Activated T-helper 2 cell treated with anti-CD3 and anti-CD28 coated beads, Interferon-gamma antibody, Interleukin-2, Interleukin-4, amounts not matched to agents 10 μg/mL and 5 μg/mL and 100 μg/mL, durations not matched to agents 14 hours and 24 hours and 36 hours (primary cell): Measurements from ENCODE around the gene FBXL15. TPM values are rescaled to one million over a fixed set of nuclear protein-coding genes. Genes with fewer than 3 reads are reported as not detected.

Experiments used
- DNase-seq: peaks from one replicate; pipeline ENCODE4 v3.0.0; 2021; ENCODE audit warnings: low spot score
- H3K27ac Mint-ChIP-seq: one replicate; pipeline ENCODE4 v1.8.0; 2021; ENCODE audit warnings: mixed read lengths
- H3K27me3 Mint-ChIP-seq: one replicate; pipeline ENCODE4 v1.8.0; 2021; ENCODE audit warnings: low read depth, mixed read lengths
- H3K36me3 Mint-ChIP-seq: one replicate; pipeline ENCODE4 v1.8.0; 2021; ENCODE audit warnings: low read depth, mixed read lengths
- H3K4me1 Mint-ChIP-seq: one replicate; pipeline ENCODE4 v1.8.0; 2021; ENCODE audit warnings: low read depth, mixed read lengths
- H3K4me3 Mint-ChIP-seq: one replicate; pipeline ENCODE4 v1.8.0; 2021; ENCODE audit warnings: low read depth, mild to moderate bottlenecking, moderate library complexity, mixed read lengths
- H3K9me3 Mint-ChIP-seq: one replicate; pipeline ENCODE4 v1.8.0; 2021; ENCODE audit warnings: mixed read lengths
- intact Hi-C: fragments of 100-400 bp; cut with micrococcal nuclease; formaldehyde crosslinking; loops from one replicate; pipeline ENCODE4 v1.15.1; 2023
- total RNA-seq: library from RNA; stranded (reverse); gene quantifications from 2 replicates; pipeline ENCODE4 v1.2.3, GENCODE V29; 2022

The FBXL15 gene
- total RNA-seq, 1 donor from 2014 or later = 14.8 TPM

DNA sequence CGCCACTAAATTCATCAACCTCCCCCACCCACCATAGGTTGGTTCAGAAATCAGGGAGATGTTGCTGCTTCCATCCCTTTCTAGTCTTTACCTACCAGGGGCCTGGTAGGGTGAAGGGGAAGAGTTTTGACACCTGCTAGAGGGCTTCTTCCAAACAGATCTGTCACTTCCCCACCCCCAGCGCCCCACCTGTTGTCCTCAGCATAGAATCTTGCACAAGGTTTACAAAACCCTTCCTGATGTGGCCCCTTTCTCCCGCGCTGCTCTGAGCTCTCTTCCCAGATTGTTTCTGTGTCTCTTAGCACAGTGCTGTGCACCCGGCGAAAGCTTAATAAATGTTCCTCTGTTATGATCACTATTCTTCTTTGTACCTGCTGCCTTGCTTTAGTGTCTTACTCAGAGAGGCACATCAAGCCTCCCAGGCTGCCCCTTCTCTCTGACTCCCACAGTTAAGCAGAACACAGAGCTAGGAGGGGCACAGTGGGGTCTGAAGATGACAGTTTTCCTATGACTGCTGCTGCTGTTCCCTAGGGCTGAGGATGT lies 41.9 kb downstream of the FBXL15 start:
- Mint-ChIP-seq H3K36me3 (no peaks in the 10 kb centered on the region), H3K27ac (no peak overlapping the region), H3K4me1 (peaks cover 24% of the 10 kb centered on the region), H3K9me3 (no peaks in the 10 kb centered on the region), H3K27me3 (no peaks in the 10 kb centered on the region), H3K4me3 (peak overlapping the region; percentile 57)
- no peak for DNase-seq
- intact Hi-C loops = loop anchor here (5.0 kb wide), 1 partner anchor 40 kb away; the partner anchor contains the start of gene FBXL15

DNA sequence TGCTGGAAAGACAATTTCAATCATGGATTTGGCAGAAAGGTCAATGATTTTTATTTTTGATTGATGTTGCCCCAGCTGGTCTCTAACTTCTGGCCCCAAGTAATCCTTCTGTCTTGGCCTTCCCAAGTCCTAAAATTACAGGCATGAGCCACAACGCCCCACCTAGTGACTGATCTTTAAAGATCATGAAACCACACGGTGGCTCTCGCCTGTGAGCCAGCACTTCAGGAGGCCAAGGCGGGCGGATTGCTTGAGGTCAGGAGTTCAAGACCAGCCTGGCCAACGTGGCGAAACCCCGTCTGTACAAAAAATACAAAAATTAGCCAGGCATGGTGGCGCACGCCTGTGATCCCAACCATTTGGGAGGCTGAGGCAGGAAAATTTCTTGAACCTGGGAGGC lies 43.3 kb downstream of the FBXL15 start:
- H3K9me3 Mint-ChIP-seq = no peaks in the 10 kb centered on the region
- no peak for DNase-seq
- intact Hi-C loops = loop anchor here (5.0 kb wide), 1 partner anchor 42 kb away; the partner anchor contains the start of gene FBXL15
- no peaks in the 10 kb centered on the region for H3K27me3 Mint-ChIP-seq
- no peaks in the 10 kb centered on the region for H3K36me3 Mint-ChIP-seq
- no peak overlapping the region for H3K27ac Mint-ChIP-seq
- no peak overlapping the region for H3K4me3 Mint-ChIP-seq
- H3K4me1 Mint-ChIP-seq = peaks cover 24% of the 10 kb centered on the region

DNA sequence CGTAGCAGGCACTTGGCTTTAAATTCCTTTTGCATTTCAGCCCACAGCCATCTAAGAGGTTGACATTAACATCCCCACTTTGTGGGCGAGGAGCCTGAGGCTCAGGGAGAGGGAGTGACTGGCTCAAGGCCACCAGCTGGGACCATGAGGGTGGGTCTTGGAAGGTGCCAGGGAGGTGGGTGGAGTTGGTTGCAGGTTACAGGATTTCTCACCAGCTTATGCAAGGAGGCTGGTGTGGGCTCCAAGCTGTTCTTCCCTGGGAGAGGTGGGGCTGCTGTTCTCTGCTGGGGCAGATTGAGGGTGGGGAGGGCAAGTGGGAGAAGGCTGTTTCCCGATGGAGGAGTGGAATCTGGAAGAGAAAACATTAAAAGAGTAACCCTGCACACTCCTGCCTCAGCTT lies 44.8 kb downstream of the FBXL15 start:
- intact Hi-C loops = no loop called here
- Mint-ChIP-seq H3K27me3 (no peaks in the 10 kb centered on the region), H3K4me3 (no peak overlapping the region), H3K36me3 (no peaks in the 10 kb centered on the region), H3K9me3 (no peaks in the 10 kb centered on the region), H3K4me1 (peaks cover 23% of the 10 kb centered on the region), H3K27ac (no peak overlapping the region)
- no peak for DNase-seq

DNA sequence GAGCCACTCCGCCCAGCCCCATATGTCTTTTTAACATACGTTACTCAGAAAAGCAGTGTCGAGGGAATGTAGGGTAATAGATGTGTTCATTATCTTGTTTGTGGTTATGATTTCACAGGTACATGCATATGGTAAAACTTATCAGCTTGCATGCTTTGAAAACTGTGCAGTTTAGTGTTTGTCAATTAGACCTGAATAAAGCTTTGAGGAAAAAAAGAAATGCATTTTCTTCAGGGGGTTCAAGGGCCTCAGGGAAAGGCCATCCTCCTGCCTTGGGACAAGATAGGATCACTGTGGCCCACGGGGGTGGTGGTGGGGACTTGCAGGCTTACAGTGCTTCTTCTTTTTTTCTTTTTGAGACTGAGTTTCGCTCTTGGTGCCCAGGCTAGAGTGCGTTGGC lies 46.7 kb downstream of the FBXL15 start:
- no peaks in the 10 kb centered on the region for H3K9me3 Mint-ChIP-seq
- no peak overlapping the region for H3K27ac Mint-ChIP-seq
- no peaks in the 10 kb centered on the region for H3K36me3 Mint-ChIP-seq
- no peak for DNase-seq
- intact Hi-C loops = no loop called here
- peaks cover 8% of the 10 kb centered on the region for H3K4me1 Mint-ChIP-seq
- no peaks in the 10 kb centered on the region for H3K27me3 Mint-ChIP-seq
- H3K4me3 Mint-ChIP-seq = no peak overlapping the region

DNA sequence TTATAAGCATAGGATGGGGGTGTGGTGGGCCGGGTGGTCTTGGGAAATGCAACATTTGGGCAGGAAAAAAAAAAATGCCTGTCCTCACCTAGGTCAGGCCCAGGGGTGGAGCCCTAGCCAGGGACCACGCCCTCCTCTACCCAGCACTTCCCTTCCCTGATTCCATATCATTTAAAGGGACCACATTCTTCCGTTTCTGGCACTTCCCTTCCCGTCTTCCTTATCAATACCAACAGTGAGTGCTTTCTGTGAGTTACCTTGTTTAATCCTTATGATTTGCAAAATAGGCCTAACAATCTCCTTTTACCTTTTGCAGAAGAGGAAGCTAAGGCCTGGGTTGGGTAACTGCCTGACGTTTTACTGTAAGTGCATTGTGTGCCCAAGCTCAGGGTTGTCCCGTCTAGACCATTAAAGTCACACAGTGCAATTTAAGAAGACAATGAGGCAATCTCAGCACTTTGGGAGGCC lies 47.4 kb downstream of the FBXL15 start:
- intact Hi-C loops = no loop called here
- no peak overlapping the region for H3K27ac Mint-ChIP-seq

DNA sequence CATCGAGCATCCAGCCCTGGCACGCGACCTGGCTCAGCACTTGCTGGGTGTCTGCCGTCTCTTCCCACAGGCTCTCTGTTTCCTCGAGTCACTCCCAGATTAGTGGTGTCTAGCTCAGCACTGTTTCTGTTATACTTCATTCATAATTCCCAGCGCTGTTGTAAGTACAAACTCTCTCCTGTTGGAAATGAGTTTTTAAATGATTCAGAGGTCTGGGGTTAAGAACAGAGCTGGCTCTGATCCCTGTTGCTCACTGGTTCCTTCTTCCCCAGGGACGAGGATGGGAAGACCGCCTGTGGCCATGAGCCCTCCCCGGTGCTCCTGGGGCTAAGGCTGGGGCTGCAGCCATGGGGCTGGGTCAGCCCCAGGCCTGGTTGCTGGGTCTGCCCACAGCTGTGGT lies 48.0 kb downstream of the FBXL15 start:
- no peak for DNase-seq
- H3K27me3 Mint-ChIP-seq = no peaks in the 10 kb centered on the region
- H3K27ac Mint-ChIP-seq = no peak overlapping the region
- intact Hi-C loops = no loop called here
- no peaks in the 10 kb centered on the region for H3K36me3 Mint-ChIP-seq
- no peaks in the 10 kb centered on the region for H3K9me3 Mint-ChIP-seq
- H3K4me3 Mint-ChIP-seq = no peak overlapping the region
- H3K4me1 Mint-ChIP-seq = peaks cover 6% of the 10 kb centered on the region

More for the DNA sequence above, 47.4 kb downstream of the FBXL15 start:
- Mint-ChIP-seq H3K4me3 (no peak overlapping the region), H3K36me3 (no peaks in the 10 kb centered on the region), H3K4me1 (peaks cover 2% of the 10 kb centered on the region), H3K9me3 (no peaks in the 10 kb centered on the region), H3K27me3 (no peaks in the 10 kb centered on the region)
- DNase-seq = no peak

DNA sequence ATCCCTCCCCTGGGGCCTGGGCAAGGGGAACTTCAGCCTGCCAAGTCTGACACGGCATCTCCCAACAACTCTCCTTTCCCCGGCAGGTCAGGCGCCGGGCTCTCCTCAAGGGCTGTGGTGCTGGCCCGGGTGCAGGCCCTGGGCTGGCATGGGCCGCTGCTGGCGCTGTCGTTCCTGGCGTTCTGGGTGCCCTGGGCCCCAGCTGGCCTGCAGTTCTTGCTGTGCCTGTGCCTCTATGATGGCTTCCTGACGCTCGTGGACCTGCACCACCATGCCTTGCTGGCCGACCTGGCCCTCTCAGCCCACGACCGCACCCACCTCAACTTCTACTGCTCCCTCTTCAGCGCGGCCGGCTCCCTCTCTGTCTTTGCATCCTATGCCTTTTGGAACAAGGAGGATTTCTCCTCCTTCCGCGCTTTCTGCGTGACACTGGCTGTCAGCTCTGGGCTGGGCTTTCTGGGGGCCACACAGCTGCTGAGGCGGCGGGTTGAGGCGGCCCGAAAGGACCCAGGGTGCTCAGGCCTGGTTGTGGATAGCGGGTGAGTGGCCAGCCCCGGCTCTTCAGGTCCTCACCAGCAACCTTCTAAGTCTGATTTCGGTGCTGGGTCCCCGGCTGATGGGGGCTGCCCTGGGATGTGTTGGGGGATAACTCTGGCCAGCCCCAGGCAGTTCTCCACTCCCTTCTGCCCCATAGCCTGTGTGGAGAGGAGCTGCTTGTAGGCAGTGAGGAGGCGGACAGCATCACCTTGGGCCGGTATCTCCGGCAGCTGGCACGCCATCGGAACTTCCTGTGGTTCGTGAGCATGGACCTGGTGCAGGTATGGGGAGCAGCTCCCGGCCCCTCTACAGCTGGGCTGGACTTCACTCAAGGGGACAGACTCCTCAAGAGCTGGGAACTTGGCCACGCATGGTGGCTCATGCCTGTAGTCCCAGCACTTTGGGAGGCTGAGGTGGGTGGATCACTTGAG lies 50.2 kb downstream of the FBXL15 start:
- Mint-ChIP-seq H3K27me3 (no peaks in the 10 kb centered on the region), H3K4me1 (peaks cover 7% of the 10 kb centered on the region), H3K4me3 (no peak overlapping the region), H3K27ac (no peak overlapping the region), H3K36me3 (peaks cover 7% of the 10 kb centered on the region), H3K9me3 (no peaks in the 10 kb centered on the region)
- no peak for DNase-seq
- intact Hi-C loops = no loop called here

Other genes with a start within 250 kb of the FBXL15 start
- gene ELOVL3, start 194.5 kb upstream of the FBXL15 start, total RNA-seq = not detected in 2 replicates
- gene PITX3, start 179.3 kb upstream of the FBXL15 start, total RNA-seq = 0.30 and 0.46 TPM in 2 replicates
- 47.9 and 49.2 TPM in 2 replicates for gene GBF1, start 175.3 kb upstream of the FBXL15 start, total RNA-seq
- gene NFKB2, start 25.1 kb upstream of the FBXL15 start, total RNA-seq = 310 and 323 TPM in 2 replicates
- gene PSD, start 2.1 kb upstream of the FBXL15 start, total RNA-seq = 10.6 and 13.4 TPM in 2 replicates
- gene CUEDC2, start 11.7 kb downstream of the FBXL15 start, total RNA-seq = 60.7 and 67.5 TPM in 2 replicates
- gene C10orf95, start 30.7 kb downstream of the FBXL15 start, total RNA-seq = 0.32 TPM in 1 of 2 replicates, not detected in the other
- 66.9 and 69.7 TPM in 2 replicates for gene ACTR1A, start 81.9 kb downstream of the FBXL15 start, total RNA-seq
- 11.1 and 12.4 TPM in 2 replicates for gene SUFU, start 83.1 kb downstream of the FBXL15 start, total RNA-seq
- 76.7 and 82.9 TPM in 2 replicates for gene TRIM8, start 223.6 kb downstream of the FBXL15 start, total RNA-seq